Heart left ventricle (tissue), 13 donors: ENCODE data around the gene EIF4E1B.

Experiments
- POLR2A ChIP-seq, 2 donors: fragments of 450-650 bp; IDR thresholded peaks; one replicate each; pipeline ENCODE4 v1.6.1; 2017; ENCODE audit warnings: antibody characterized with exemption in 2 of 2, mild to moderate bottlenecking in 2 of 2, moderate library complexity in 2 of 2
- TF ChIP-seq, protein P1 (sequence below), 12 donors: fragments of 200-600 bp; sonication (generic) in 4 of 12; IDR thresholded peaks; one replicate each; pipeline versions ENCODE4 v1.5.0 to v1.8.0; 2018 to 2022; ENCODE audit warnings: antibody characterized with exemption in 12 of 12, mild to moderate bottlenecking in 5 of 12
- donor health status: ischemic (EF 13 %, LVEDD 7.1; RV severe dilation, severe dysfunction).
- donor health status: DM: no; HTN: yes; CAD: no.
- donor health status: DM: no; HTN: no; CAD: no.
- donor health status: ischemic (EF 25% LVEDD 6.9; RV normal size, moderate dysfunction).
- donor health status: ischemic (EF 25% LVEDD 5.7; RV mildly dilated, moderate dysfunction).
- donor health status: ischemic (EF 35%, LVEDD 5.7; RV mildly dilated, moderate dysfunction).
- donor health status: nonischemic (EF 11% LVEDD 7.7; RV severe dilation, severe dysfunction).
- donor health status: DM: yes; HTN: yes; CAD: no.
- donor health status: PGD.
- donor health status: ischemic (EF 29% LVEDD 5.4; RV normal size, mild dysfunction).
- donor health status: nonischemic (EF 23%, LVEDD 6.1; RV moderate dilation, normal function).

DNA sequence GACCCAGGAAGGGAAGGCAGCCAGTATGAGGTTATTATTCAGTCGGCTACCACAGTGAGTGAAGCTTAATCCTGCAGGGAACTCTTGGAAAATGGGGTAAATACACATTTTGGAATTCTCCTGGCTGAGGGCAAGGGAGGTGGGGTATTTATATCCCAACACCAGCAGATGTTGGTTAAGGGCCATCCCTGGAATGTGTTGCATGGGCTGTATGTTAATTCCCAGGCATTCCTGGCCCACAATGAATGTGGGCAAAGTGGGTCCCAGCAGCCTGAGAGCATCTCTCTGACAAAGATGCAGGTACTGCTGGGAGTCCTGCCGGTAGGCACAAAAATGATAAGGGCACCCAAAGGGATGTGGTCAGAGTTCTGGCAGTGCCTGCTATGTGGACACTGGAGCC lies 17.6 kb upstream of the EIF4E1B start:
- TF ChIP-seq, protein P1, sequence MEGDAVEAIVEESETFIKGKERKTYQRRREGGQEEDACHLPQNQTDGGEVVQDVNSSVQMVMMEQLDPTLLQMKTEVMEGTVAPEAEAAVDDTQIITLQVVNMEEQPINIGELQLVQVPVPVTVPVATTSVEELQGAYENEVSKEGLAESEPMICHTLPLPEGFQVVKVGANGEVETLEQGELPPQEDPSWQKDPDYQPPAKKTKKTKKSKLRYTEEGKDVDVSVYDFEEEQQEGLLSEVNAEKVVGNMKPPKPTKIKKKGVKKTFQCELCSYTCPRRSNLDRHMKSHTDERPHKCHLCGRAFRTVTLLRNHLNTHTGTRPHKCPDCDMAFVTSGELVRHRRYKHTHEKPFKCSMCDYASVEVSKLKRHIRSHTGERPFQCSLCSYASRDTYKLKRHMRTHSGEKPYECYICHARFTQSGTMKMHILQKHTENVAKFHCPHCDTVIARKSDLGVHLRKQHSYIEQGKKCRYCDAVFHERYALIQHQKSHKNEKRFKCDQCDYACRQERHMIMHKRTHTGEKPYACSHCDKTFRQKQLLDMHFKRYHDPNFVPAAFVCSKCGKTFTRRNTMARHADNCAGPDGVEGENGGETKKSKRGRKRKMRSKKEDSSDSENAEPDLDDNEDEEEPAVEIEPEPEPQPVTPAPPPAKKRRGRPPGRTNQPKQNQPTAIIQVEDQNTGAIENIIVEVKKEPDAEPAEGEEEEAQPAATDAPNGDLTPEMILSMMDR (IDR thresholded peaks at IDR 0.05): no peak
- no peak for TF ChIP-seq POLR2A (IDR thresholded peaks at IDR 0.05)
